Immature natural killer cell (primary cell): ENCODE results near the gene ARFGAP3. TPM values are rescaled to one million over a fixed set of nuclear protein-coding genes. Genes with fewer than 3 reads are reported as not detected.

Experiments
- DNase-seq, 3 donors: peaks; one replicate each; pipeline ENCODE4 v3.0.0; 2022; ENCODE audit warnings: mixed read lengths in 1 of 3
- H3K27ac Mint-ChIP-seq, 6 donors: one replicate each; pipeline ENCODE4 v1.8.0; 2020; ENCODE audit warnings: mixed read lengths in 6 of 6, mild to moderate bottlenecking in 5 of 6, inconsistent platforms in 4 of 6, moderate library complexity in 3 of 6
- H3K27me3 Mint-ChIP-seq, 3 donors: one replicate each; pipeline ENCODE4 v1.8.0; 2020 to 2021; ENCODE audit warnings: low read depth in 3 of 3, mild to moderate bottlenecking in 3 of 3, mixed read lengths in 3 of 3, moderate library complexity in 3 of 3, inconsistent platforms in 1 of 3
- H3K36me3 Mint-ChIP-seq, 3 donors: one replicate each; pipeline ENCODE4 v1.8.0; 2020; ENCODE audit warnings: mixed read lengths in 3 of 3, inconsistent platforms in 2 of 3, mild to moderate bottlenecking in 2 of 3
- H3K4me1 Mint-ChIP-seq, 2 donors: one replicate each; pipeline ENCODE4 v1.8.0; 2020; ENCODE audit warnings: inconsistent platforms in 2 of 2, mild to moderate bottlenecking in 2 of 2, mixed read lengths in 2 of 2, moderate library complexity in 1 of 2
- H3K4me3 Mint-ChIP-seq, 5 donors: one replicate each; pipeline ENCODE4 v1.8.0; 2020; ENCODE audit warnings: mild to moderate bottlenecking in 5 of 5, mixed read lengths in 5 of 5, inconsistent platforms in 3 of 5, moderate library complexity in 3 of 5
- H3K9me3 Mint-ChIP-seq, 6 donors: one replicate each; pipeline ENCODE4 v1.8.0; 2020; ENCODE audit warnings: mild to moderate bottlenecking in 6 of 6, mixed read lengths in 6 of 6, inconsistent platforms in 4 of 6, moderate library complexity in 3 of 6
- polyA plus RNA-seq, 3 donors: library from polyadenylated mRNA; unstranded; fragments of 300-500 nt; fragmentation: Illumina TruSeq; gene quantifications; one replicate each; pipeline ENCODE4 v1.2.3, GENCODE V29; 2021

ARFGAP3 gene
- polyA plus RNA-seq, 3 donors from 2014 or later = 58.3 to 63.7 (median 60.6) TPM

DNA sequence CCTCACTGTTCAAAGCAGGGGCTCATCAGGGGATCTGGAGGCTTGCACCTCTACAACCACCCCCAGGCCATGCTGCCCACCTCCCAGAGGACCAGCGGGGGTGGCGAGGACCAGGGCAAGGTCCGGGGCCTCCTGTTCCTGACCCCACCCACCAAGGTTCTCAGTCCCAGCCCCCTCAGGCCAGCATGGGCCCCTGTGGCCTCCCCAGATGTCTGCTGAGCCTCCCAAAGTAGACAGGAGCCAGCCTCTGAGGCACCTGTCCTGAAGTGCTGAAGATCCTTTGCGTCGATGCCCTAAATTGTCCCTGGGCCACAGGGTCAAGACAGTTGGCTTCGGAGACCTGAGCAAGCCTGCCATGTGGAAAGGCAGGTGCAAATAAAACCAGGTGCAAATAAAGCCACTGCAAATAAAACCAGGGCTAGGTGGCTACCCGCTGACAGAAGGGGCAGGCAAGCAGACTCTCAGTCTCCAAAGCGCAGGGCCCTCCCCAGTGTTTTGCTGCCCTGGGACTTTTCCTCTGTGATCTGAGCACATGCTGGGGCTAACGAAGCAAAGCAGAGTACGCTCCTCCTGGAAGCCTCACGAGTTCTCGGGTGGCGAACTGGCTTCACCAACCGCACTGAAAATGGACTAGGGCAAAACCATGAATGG, 22.4 kb upstream of the ARFGAP3 start:
- Mint-ChIP-seq H3K9me3 (no peaks in the 10 kb centered on the region), H3K27me3 (peaks cover 0 to 1% (median 0%) of the 10 kb centered on the region in 3 donors)

DNA sequence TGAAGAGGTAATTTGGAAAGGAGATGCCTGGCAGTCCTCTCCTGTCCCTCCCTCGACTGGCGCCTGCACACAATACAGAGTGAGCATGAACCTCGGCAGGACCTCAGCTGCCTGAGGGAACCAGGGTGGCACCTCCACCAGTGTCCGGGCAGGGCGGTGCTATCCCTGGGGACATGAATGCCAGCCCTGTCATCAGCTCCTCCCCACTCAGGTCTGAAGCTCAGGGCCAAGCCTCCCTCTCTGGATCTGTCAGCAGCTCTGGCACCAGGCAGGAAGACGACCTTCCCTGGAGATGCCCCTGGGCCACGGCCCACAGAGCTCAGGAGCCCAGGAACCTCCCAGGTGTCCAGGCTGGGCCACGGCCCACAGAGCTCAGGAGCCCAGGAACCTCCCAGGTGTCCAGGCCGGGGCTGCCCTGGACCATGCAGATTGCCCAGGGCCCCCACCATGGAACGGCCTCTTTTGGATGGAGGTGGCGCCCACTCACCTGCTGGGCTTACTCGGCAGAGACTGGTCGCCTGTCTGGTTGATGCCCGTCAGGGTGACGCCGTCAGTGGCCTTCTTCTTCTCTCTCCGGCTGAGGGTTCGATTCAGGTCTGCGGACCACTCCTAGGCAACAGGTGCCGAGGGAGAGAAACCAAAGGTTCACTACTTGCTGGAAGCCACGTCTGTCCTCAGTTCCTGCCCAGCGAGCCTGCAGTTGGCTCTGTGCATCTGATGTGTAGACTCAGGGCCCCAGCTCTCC, 21.7 kb upstream of the ARFGAP3 start:
- Mint-ChIP-seq H3K36me3 (peaks cover 4 to 30% (median 4%) of the 10 kb centered on the region in 3 donors), H3K27ac (no peak overlapping the region), H3K27me3 (peaks cover 0 to 1% (median 0%) of the 10 kb centered on the region in 3 donors)

More for the DNA sequence above, 22.4 kb upstream of the ARFGAP3 start:
- Mint-ChIP-seq H3K27ac (no peak overlapping the region), H3K36me3 (peaks cover 4 to 34% (median 4%) of the 10 kb centered on the region in 3 donors), H3K4me3 (no peak overlapping the region), H3K4me1 (no peaks in the 10 kb centered on the region)
- DNase-seq = no peak

DNA sequence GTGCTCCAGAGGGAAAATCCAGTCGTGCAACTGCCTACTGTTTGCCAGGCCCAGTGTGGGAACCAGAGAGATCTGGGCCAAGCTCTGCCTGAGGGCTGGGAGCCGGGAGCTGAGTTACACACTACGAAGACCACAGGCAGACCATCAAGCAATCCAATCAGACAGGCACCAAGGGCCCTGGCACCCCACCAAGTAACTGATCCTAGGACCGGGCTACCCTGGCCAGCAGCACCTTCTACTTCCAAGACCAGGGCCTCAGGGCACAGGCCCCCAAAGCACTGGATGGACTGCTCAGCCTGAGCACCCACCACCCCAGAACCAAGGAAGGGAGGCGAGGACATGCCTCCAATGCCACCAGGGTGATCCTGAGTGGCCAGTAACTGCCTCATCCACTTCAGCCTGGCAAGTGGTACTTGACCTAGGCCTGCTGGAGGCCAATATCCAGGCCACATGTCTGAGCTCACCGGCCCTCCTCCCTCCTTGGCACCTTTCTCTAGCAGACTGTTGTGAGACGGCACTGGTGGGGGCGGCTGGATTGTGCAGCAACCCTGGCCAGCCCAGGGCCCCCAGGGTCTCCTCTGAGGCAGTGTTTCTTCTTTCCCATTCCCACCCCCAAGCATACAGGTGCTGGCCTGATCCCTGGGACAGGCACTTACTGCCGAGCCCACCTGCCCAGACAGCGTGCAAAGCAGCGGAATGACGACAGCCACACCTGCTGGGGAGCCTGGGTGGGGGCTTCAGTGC, 20.7 kb upstream of the ARFGAP3 start:
- no peaks in the 10 kb centered on the region for H3K9me3 Mint-ChIP-seq
- no peak overlapping the region for H3K4me3 Mint-ChIP-seq
- peaks cover 2 to 22% (median 4%) of the 10 kb centered on the region in 3 donors for H3K36me3 Mint-ChIP-seq
- no peak overlapping the region for H3K27ac Mint-ChIP-seq
- no peaks in the 10 kb centered on the region for H3K4me1 Mint-ChIP-seq
- peaks cover 0 to 1% (median 0%) of the 10 kb centered on the region in 3 donors for H3K27me3 Mint-ChIP-seq
- DNase-seq = no peak

More for the DNA sequence above, 21.7 kb upstream of the ARFGAP3 start:
- Mint-ChIP-seq H3K4me3 (no peak overlapping the region), H3K4me1 (no peaks in the 10 kb centered on the region), H3K9me3 (no peaks in the 10 kb centered on the region)
- no peak for DNase-seq

DNA sequence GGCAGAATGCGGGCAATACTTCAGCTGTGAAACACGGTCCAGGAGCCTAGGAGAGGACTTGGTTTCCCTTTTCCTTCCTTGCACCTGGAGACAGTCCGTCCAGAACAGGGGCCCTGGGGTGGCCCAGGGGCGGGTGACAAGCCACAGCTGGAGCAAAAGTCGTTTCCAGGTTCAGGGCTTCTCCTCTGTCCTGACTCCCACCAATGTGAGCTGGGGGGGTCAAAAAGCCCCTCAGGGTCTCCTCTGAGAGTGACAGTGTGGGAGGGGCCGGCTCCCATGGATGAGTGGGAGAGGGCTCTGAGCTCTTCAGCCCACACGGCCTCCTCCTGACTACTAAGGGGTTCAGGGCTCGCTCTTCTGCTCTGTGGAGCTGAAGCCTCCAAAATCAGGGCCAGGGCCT, 20.1 kb upstream of the ARFGAP3 start:
- no peaks in the 10 kb centered on the region for H3K9me3 Mint-ChIP-seq
- peaks cover 0 to 22% (median 4%) of the 10 kb centered on the region in 3 donors for H3K36me3 Mint-ChIP-seq
- DNase-seq = no peak
- no peaks in the 10 kb centered on the region for H3K4me1 Mint-ChIP-seq
- no peak overlapping the region for H3K27ac Mint-ChIP-seq
- peaks cover 0 to 1% (median 0%) of the 10 kb centered on the region in 3 donors for H3K27me3 Mint-ChIP-seq
- H3K4me3 Mint-ChIP-seq = no peak overlapping the region

DNA sequence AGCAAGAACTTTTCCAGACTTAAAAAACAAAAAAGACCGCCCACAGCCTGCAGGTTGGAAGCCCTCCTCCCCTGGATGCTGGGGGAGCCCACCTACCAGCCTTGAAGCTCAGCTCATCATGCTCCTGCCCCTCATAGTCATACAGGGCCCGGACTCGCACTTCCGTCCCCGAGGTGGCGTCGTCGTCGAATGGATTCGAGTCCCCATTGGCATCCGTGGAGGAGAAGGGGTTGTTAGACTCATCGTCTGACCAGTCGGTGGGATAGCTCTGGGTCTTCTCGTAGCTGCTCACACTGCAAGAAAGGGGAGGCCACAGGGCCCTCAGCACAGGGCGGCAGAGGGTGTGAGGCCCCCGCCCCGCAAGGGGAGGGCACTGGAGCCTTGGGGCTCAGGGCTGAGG, 19.0 kb upstream of the ARFGAP3 start:
- Mint-ChIP-seq H3K4me1 (no peaks in the 10 kb centered on the region), H3K27me3 (peaks cover 0 to 1% (median 0%) of the 10 kb centered on the region in 3 donors), H3K36me3 (peaks cover 0 to 27% (median 4%) of the 10 kb centered on the region in 3 donors), H3K4me3 (no peak overlapping the region), H3K27ac (no peak overlapping the region), H3K9me3 (no peaks in the 10 kb centered on the region)
- DNase-seq = no peak

GRCh38 chr22:42874010-42874409, 16.9 kb upstream of the ARFGAP3 start:
- H3K9me3 Mint-ChIP-seq = no peaks in the 10 kb centered on the region
- no peaks in the 10 kb centered on the region for H3K27me3 Mint-ChIP-seq
- H3K36me3 Mint-ChIP-seq = peaks cover 0 to 28% (median 0%) of the 10 kb centered on the region in 3 donors
- H3K27ac Mint-ChIP-seq = no peak overlapping the region
- no peak for DNase-seq
- no peak overlapping the region for H3K4me3 Mint-ChIP-seq
- no peaks in the 10 kb centered on the region for H3K4me1 Mint-ChIP-seq

DNA sequence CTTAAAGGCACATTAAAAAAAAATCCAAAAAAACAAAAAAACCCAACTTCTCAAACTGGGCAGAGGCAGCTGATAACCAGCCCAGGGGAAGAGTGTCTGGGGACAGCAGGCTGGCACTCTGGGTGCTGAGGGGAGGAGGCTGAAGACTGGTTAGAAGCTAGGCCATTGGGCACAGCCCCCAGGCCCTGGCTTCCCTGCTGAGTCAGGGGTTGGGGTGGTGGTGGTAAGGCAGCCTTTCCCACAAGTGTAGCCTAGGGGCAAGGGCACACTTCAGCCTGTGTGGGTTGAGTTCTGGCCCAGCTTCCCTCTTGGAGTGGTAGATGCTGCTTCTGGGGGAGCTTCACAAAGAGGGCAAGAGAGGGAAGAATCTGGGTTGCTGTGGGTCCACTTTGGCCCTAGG, 16.3 kb upstream of the ARFGAP3 start:
- Mint-ChIP-seq H3K9me3 (no peaks in the 10 kb centered on the region), H3K36me3 (peaks cover 0 to 28% (median 0%) of the 10 kb centered on the region in 3 donors), H3K27me3 (no peaks in the 10 kb centered on the region), H3K4me1 (no peaks in the 10 kb centered on the region), H3K27ac (peak overlapping the region in 1 of 6 donors; percentile 76), H3K4me3 (no peak overlapping the region)
- DNase-seq = no peak

GRCh38 chr22:42872821-42873220, 15.7 kb upstream of the ARFGAP3 start:
- no peak for DNase-seq
- Mint-ChIP-seq H3K4me3 (no peak overlapping the region), H3K9me3 (no peaks in the 10 kb centered on the region), H3K27me3 (no peaks in the 10 kb centered on the region), H3K36me3 (peaks cover 0 to 28% (median 0%) of the 10 kb centered on the region in 3 donors), H3K27ac (peak overlapping the region in 1 of 6 donors; percentile 40), H3K4me1 (peaks cover under 1 to 2% of the 10 kb centered on the region in 2 donors)

DNA sequence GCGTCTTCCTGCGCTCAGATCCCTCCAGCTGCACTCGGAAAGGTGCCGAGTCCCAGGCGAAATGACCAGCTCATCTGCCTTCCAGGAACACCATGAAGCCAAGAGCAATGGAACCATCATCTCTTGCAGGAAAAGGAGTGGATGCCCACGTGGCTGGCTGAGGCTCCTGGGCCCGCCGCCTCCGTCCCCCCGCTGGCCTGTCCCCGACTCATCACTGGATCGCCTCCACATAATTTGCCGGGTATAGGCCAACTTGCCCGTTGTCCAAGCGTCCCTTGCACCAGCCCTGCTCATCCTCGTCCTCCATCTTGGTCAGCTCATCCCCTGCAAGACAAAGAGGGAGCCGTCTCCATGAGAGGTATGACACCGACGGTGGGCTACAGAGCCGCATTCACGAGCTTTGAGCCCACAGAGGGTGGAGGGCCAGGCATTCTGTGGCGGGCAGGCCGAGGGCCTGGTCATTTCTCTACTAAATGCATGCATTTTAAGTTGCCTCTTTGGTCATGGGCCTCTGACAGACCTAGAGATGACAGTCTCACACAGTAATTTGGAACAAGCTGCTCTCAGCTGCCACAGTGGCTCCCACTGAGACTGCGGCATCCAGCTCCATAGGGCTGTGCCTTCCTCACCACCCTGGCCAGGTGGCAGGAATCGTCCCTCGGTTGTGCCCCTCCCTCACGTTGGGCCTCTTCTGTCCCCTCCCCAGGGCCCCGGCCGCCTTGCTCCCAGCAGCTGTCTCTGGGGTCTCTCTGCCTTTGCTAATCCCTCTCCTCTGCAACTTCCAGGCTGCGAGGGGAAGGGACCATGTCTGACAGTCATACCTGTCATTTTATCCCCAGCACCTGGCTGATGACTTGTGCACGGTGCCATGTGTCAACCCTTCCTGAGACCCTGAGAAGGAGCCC, 14.3 kb upstream of the ARFGAP3 start:
- H3K4me1 Mint-ChIP-seq = peaks cover 3 to 6% of the 10 kb centered on the region in 2 donors
- H3K4me3 Mint-ChIP-seq = no peak overlapping the region
- H3K36me3 Mint-ChIP-seq = peaks cover 0 to 23% (median 0%) of the 10 kb centered on the region in 3 donors
- H3K27me3 Mint-ChIP-seq = no peaks in the 10 kb centered on the region
- no peak overlapping the region for H3K27ac Mint-ChIP-seq
- no peaks in the 10 kb centered on the region for H3K9me3 Mint-ChIP-seq
- no peak for DNase-seq

DNA sequence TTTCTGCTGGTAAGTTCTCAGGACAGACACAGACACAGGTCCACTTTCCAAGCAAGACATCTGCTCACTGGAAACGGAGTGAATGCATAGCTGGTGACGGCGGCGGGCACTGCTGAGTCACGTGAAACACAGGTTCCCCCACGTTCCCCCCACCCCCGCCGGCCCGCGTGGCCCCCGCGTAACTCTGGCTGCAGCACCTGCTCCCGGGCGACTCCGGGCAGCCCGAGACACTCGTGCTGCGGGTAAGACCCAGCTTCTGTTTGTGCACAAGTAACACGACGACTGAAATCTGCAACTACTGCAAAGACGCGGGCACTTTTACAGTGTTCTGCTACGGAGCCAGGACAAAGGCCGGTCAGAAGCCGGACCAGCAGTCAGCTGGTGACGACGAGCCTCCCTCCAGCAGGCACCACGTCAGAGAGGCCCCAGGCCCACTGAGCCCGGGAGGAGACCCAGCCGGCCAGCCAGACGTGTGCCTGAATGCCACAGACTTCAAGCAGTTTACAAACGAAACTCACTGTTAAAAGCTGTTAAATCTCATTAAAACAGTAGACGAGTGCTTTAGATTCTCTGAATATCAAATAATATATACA, 12.9 kb upstream of the ARFGAP3 start:
- H3K4me1 Mint-ChIP-seq = peaks cover 3 to 6% of the 10 kb centered on the region in 2 donors
- H3K4me3 Mint-ChIP-seq = no peak overlapping the region
- peak overlapping the region in 1 of 6 donors; percentile 23 for H3K27ac Mint-ChIP-seq
- no peak for DNase-seq
- H3K36me3 Mint-ChIP-seq = peaks cover 0 to 11% (median 0%) of the 10 kb centered on the region in 3 donors
- no peaks in the 10 kb centered on the region for H3K9me3 Mint-ChIP-seq
- no peaks in the 10 kb centered on the region for H3K27me3 Mint-ChIP-seq

- DNase-seq = no peak
- Mint-ChIP-seq H3K27me3 (no peaks in the 10 kb centered on the region), H3K9me3 (no peaks in the 10 kb centered on the region), H3K4me1 (peaks cover 3 to 6% of the 10 kb centered on the region in 2 donors), H3K36me3 (peaks cover 0 to 11% (median 0%) of the 10 kb centered on the region in 3 donors), H3K4me3 (no peak overlapping the region), H3K27ac (peak overlapping the region in 1 of 6 donors; percentile 10)
These were observed 12.4 kb upstream of the ARFGAP3 start for GRCh38 chr22:42869463-42869862.

- no peaks in the 10 kb centered on the region for H3K9me3 Mint-ChIP-seq
- H3K4me3 Mint-ChIP-seq = no peak overlapping the region
- no peaks in the 10 kb centered on the region for H3K27me3 Mint-ChIP-seq
- no peak for DNase-seq
- peaks cover 0 to 11% (median 0%) of the 10 kb centered on the region in 3 donors for H3K36me3 Mint-ChIP-seq
- peaks cover 3 to 6% of the 10 kb centered on the region in 2 donors for H3K4me1 Mint-ChIP-seq
- H3K27ac Mint-ChIP-seq = no peak overlapping the region
These were observed 11.7 kb upstream of the ARFGAP3 start for GRCh38 chr22:42868751-42869251.
